ENCODE results near the gene BNC1.

BNC1 gene, protein sequence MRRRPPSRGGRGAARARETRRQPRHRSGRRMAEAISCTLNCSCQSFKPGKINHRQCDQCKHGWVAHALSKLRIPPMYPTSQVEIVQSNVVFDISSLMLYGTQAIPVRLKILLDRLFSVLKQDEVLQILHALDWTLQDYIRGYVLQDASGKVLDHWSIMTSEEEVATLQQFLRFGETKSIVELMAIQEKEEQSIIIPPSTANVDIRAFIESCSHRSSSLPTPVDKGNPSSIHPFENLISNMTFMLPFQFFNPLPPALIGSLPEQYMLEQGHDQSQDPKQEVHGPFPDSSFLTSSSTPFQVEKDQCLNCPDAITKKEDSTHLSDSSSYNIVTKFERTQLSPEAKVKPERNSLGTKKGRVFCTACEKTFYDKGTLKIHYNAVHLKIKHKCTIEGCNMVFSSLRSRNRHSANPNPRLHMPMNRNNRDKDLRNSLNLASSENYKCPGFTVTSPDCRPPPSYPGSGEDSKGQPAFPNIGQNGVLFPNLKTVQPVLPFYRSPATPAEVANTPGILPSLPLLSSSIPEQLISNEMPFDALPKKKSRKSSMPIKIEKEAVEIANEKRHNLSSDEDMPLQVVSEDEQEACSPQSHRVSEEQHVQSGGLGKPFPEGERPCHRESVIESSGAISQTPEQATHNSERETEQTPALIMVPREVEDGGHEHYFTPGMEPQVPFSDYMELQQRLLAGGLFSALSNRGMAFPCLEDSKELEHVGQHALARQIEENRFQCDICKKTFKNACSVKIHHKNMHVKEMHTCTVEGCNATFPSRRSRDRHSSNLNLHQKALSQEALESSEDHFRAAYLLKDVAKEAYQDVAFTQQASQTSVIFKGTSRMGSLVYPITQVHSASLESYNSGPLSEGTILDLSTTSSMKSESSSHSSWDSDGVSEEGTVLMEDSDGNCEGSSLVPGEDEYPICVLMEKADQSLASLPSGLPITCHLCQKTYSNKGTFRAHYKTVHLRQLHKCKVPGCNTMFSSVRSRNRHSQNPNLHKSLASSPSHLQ

DNA sequence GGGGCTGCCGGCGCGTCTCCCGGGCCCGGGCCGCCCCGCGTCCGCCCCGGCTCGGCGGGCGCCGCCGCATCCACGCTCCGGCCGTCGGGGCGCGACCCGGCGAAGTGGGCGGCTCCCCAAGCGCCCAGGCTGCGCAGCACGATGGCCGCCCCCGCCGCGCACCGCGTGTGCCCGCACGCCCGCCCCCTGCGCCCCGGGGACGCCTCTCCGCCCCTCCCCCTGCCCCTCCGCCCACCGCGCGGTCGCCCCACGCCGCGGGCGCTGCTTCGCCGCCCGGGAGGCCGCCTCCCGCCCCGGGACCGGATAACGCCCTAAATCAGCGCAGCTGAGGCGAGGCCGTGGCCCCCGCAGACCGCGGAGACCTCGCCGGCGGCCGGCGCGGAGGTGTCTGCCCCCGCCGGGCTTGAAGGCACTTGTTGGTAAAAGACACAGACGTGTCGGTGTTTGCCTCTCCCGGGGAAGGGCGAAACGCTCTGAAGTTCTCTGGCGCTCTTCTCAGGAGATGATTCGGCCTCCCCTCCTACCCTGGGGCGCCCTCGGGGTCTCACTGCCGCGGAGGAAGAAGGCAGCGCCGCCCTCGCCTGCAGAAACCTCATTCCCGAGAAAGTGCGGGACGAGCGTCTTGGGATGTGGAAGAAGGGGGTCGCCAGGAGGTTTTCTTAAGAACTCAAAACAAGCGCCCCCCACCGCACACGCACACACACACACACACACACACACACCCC is at the start of gene BNC1:
Gene BNC1, minus strand, starts transcription at position 106 of the 725 bp plus-strand sequence. Its CDS starts 36 bp downstream, at position 70.
- in situ Hi-C loops (cut with MboI; ENCODE audit: low sequenced_read_pairs), result no loop called here

- in situ Hi-C loops (cut with MboI; ENCODE audit: low sequenced_read_pairs), result no loop called here
Observed at GRCh38 chr15:83327041-83327440, 42.6 kb upstream of the BNC1 start.

DNA sequence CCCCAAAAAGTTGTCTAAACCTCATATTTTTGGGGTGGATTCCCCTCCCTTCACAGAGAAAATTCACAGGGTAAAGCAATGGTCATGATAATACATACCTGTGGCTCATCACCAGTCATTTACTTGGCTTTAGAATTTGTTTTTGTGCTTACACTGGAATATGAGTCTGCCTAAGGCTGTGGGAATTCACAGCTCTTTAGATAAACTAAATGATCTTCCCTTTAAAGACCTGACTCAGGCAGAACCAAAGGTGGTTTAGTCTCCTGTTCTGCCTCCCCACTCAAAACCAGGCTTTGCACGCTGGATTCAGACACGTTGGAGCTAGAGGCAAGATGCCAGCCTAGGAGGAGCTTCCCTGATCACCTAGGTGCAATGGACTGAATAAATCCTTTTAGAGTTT is 40.3 kb upstream of the BNC1 start:
- in situ Hi-C loops (cut with MboI; ENCODE audit: low sequenced_read_pairs), result no loop called here

GRCh38 chr15:83323296-83323711 is 38.8 kb upstream of the BNC1 start:
- in situ Hi-C loops (cut with MboI; ENCODE audit: low sequenced_read_pairs), result no loop called here

DNA sequence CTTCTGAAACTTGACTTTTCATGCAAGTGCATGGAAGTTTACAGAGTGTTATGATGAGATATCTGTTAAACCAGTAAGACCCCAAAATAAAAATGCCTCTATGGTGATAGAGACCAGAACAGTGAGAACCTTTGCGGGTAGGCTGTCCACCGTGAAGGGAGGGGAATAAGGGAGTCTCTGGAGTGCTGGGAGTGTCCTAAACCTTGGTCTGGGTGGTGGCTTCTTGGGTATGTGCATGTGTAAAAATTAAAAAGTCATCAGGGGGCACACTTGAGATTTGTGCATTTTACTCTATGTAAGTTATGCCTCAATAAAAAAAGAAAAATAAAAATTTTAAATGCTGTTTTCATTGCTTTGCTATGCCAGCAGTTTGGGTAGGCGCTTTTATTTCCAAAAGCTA is 38.2 kb upstream of the BNC1 start:
- in situ Hi-C loops (cut with MboI; ENCODE audit: low sequenced_read_pairs), result no loop called here

DNA sequence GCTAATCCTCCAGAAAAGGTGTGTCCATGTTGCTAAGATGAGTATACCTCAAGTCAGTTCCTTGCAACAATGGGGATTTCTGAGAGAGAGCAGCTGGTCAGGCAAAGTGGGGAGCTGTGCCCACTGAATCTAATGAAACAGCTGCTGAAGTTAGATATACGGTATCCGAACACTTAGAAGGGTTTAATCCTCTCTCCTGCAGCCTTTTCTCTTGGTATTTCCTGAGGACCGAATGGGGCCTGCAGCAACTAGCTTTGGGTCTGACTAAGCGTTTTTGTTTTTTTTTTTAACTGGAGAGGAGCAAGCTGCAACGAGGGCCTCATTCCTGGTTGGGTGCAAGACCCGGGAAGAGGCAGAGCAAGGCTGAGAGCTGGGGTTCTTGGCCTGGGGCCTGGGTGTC is 37.6 kb upstream of the BNC1 start:
- in situ Hi-C loops (cut with MboI; ENCODE audit: low sequenced_read_pairs), result no loop called here

DNA sequence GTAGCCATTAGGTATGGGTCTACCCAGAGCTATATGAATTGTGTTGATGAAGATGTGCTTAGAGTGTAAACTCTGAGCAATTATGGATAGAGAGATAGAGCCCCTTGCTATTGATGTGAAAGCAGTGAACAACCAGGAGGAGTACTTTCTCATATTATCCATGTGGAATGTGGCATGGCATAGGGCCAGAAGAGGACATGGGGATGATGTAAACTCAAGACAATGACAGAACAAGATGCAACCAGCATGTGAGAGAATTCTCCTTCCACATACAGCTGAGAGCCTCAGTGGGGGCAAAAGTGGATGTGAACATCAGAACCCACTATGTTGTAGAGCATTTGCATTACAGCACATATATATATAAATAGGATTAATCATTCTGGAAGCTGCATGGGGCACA is 36.4 kb upstream of the BNC1 start:
- in situ Hi-C loops (cut with MboI; ENCODE audit: low sequenced_read_pairs), result no loop called here

DNA sequence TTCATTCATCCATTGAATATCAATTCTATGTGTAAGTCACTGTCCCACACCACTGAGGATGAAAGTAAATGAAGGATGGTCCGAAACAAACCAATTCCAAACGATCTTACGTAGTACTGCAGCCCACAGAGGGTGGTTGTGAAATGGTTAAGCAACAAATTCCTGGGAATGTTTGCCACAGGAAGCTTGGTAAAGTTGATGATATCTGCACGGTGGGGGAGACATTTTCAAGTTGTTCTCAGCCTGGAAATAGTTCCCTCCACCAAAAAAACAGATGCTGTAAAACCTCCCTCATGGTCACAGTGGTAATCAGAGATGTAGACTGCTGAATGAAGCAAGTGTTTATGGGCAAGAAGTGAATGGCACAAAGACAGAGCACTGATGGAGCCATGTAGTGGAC is 35.9 kb upstream of the BNC1 start:
- in situ Hi-C loops (cut with MboI; ENCODE audit: low sequenced_read_pairs), result no loop called here

DNA sequence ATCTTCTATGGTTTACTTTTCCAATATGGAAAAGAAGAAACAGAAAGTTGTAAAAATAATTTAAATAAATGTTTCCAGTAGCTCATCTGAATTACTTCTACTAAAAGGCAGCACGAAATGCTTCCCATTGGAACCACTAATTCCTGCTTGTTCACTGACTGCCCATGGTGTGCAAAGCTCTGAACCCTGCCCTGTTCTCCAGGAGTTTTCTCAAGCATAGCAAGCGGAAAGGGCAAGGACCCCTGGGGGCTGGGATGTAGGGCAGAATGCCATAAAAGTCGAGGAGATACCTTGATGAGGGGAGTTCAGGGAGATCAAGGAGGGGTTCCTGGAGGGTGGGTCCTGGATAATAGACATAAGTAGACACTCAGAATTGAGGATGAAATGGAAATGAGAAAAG is 35.3 kb upstream of the BNC1 start:
- in situ Hi-C loops (cut with MboI; ENCODE audit: low sequenced_read_pairs), result no loop called here

DNA sequence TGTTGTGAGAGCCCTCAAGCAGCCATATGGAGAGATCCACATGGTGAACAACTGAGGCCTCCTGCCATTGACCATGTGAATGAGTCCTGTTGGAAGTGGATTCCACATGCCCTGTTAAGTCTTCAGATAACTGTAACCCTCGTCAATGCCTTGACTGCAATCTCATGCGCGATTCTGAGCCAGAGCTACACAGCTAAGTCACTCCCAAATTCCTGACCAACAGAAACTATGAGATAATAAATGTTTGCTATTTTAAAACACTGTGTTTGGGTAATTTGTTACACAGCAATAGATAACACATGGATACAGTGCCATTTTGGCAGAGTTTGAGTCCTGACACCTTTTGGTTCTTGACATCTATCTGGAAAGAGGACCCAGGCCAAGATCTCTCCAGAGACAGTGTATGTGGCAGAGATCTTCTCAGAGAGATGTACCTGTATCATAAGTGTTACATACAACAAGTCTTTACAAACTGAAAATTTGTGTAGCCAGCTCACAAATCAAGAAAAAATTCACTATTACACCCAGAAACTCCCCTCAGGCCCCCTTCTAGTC is 34.5 kb upstream of the BNC1 start:
- in situ Hi-C loops (cut with MboI; ENCODE audit: low sequenced_read_pairs), result no loop called here

- in situ Hi-C loops (cut with MboI; ENCODE audit: low sequenced_read_pairs), result no loop called here
Observed at GRCh38 chr15:83318036-83318435, 33.6 kb upstream of the BNC1 start.

- in situ Hi-C loops (cut with MboI; ENCODE audit: low sequenced_read_pairs), result no loop called here
Observed at GRCh38 chr15:83312071-83312470, 27.6 kb upstream of the BNC1 start.

DNA sequence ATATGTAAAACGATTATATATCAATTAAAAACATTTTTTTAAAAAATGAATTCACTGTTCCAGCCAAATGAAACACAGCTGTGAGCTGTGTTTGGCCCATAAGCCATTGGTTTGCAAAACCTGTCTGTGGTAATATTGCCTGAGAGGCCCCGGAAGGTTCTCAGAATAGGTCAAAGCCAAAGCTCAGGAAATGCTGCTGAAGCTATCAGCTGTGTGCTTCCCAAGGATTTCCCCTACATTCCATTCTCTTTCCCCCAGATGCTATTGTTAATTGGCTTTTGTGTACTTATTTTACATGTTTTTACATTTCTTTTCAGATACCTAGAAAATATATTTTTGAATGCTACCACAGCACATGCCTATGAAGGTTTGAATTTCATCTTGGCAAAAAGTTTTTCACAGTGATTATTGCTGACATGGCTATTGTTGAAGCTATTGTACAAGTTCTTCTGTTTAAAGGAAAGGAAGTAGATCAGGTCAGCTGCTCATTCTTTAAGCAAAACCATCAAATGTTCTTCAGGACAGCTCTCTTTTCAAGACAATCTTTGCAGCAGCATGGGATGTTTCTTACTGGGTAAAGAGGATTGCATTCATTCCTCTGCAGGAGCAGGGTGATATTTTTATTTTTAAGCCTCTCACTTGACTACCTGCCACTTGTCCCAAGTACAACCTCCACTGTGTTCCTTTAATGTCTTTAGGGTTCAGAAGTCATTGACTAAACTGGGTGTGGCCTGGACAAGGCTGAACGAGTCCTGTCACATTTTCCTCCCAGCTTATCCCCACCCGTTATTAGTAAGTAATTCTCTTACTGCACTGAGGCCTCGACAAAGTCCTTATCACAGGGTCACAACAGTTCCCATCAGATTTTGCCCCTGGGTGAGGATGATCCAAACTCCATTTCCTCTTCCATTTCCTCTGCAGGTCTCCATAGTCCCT is 26.3 kb upstream of the BNC1 start:
- in situ Hi-C loops (cut with MboI; ENCODE audit: low sequenced_read_pairs), result no loop called here

DNA sequence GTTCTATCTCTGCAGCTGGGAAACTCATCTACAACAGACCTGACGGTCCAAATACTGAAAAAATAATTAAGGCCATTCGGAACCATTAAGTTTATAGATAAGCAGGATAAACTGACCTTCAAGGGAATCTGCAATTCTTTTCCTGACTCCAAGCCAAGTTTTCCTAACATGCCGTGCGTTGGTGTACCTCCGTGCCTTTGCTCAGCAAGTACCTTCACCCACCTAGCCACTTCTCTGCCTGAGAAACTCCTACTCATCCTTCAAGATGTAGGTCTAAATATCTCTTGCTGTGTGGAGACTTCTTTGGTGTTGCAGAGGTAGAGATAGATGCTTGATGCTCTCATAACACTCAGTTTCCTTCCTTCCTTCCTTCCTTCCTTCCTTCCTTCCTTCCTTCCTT is 24.2 kb upstream of the BNC1 start:
- in situ Hi-C loops (cut with MboI; ENCODE audit: low sequenced_read_pairs), result no loop called here

GRCh38 chr15:83306561-83306960 is 22.1 kb upstream of the BNC1 start:
- in situ Hi-C loops (cut with MboI; ENCODE audit: low sequenced_read_pairs), result no loop called here

DNA sequence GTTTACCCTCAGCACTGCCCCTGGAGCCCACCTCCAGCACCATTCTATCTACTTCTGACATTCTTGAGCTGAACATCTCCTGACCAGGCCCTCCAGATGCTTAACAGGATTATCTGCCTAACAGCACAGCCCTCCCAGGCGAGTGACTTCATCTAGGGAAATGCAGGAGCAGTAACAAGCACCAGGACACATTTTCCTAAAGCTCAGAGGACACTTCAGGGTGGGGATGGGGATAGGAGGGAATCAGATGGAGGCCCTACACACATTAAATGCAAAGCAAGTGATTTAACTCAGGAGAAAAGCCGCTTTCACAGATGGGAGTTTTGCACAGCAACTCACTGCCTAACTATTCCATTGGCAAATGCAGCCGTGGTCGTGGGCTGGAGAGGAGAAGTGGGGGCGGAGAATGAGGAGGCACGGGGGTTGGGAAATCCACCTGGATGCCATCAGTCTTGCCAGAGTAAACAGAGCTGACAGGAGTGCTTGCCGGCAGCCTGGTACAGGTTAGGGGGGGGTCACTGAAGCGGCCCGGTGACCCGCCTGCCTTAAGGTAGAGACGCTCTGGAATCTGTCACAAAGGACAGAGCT is 21.3 kb upstream of the BNC1 start:
- in situ Hi-C loops (cut with MboI; ENCODE audit: low sequenced_read_pairs), result no loop called here

GRCh38 chr15:83304861-83305703 is 20.6 kb upstream of the BNC1 start:
- in situ Hi-C loops (cut with MboI; ENCODE audit: low sequenced_read_pairs), result no loop called here

GRCh38 chr15:83303535-83303934 is 19.1 kb upstream of the BNC1 start:
- in situ Hi-C loops (cut with MboI; ENCODE audit: low sequenced_read_pairs), result no loop called here

All from HL-60/S4 treated with retinoic acid at 250 ng/mL for 4 days and 3 days (cell line).